CD1c-positive myeloid dendritic cell (primary cell): Measurements from ENCODE around the gene SRRD.

Experiments used
- DNase-seq: peaks from one replicate; pipeline ENCODE4 v3.0.0-alpha.2; 2016; ENCODE audit errors: extremely low spot score

SRRD gene

GRCh38 chr22:26453216-26453615, 30.5 kb upstream of the SRRD start:
- DNase-seq = no peak

- DNase-seq = no peak
Measured at GRCh38 chr22:26453812-26454500, 29.7 kb upstream of the SRRD start.

- no peak for DNase-seq
Measured at GRCh38 chr22:26457661-26458272, 25.9 kb upstream of the SRRD start.

- no peak for DNase-seq
Measured at GRCh38 chr22:26460202-26460601, 23.5 kb upstream of the SRRD start.

GRCh38 chr22:26461188-26461810, 22.4 kb upstream of the SRRD start:
- DNase-seq = peak; percentile 49

- DNase-seq = no peak
Measured at GRCh38 chr22:26462051-26462450, 21.6 kb upstream of the SRRD start.

- DNase-seq = no peak
Measured at GRCh38 chr22:26462641-26463040, 21.0 kb upstream of the SRRD start.

- DNase-seq = no peak
Measured at GRCh38 chr22:26463101-26463661, 20.5 kb upstream of the SRRD start.

GRCh38 chr22:26463688-26464087, 20.0 kb upstream of the SRRD start:
- no peak for DNase-seq

- no peak for DNase-seq
Measured at GRCh38 chr22:26464312-26464711, 19.4 kb upstream of the SRRD start.

GRCh38 chr22:26466196-26466595, 17.5 kb upstream of the SRRD start:
- DNase-seq = no peak

GRCh38 chr22:26470807-26471206, 12.9 kb upstream of the SRRD start:
- no peak for DNase-seq

- no peak for DNase-seq
Measured at GRCh38 chr22:26471522-26471921, 12.2 kb upstream of the SRRD start.

- peak; percentile 13 for DNase-seq
Measured at GRCh38 chr22:26474682-26475081, 9.0 kb upstream of the SRRD start.

- no peak for DNase-seq
Measured at GRCh38 chr22:26476705-26477340, 6.9 kb upstream of the SRRD start.

GRCh38 chr22:26477341-26477731, 6.3 kb upstream of the SRRD start:
- no peak for DNase-seq

- DNase-seq = peak; percentile 8
Measured at GRCh38 chr22:26479043-26479791, 4.5 kb upstream of the SRRD start.

- peak; percentile 55 for DNase-seq
Measured at GRCh38 chr22:26479792-26480610, 3.7 kb upstream of the SRRD start.

- no peak for DNase-seq
Measured at GRCh38 chr22:26480611-26480932, 3.1 kb upstream of the SRRD start.

GRCh38 chr22:26481112-26481693, 2.5 kb upstream of the SRRD start:
- DNase-seq = no peak

- peak; percentile 66 for DNase-seq
Measured at GRCh38 chr22:26481694-26482093, 2.0 kb upstream of the SRRD start.
